ENCODE measurements around the gene C1RL. TPM values are rescaled to one million over a fixed set of nuclear protein-coding genes. Genes with fewer than 3 reads are reported as not detected.

C1RL gene
- total RNA-seq, 4 donors from 2014 or later: 66.2 to 114 (median 95.8) TPM

GRCh38 chr12:7068240-7068993, 40.6 kb downstream of the C1RL start:
- no peak for TF ChIP-seq CTCF (IDR thresholded peaks at IDR 0.05; ENCODE audit: low read depth)

DNA sequence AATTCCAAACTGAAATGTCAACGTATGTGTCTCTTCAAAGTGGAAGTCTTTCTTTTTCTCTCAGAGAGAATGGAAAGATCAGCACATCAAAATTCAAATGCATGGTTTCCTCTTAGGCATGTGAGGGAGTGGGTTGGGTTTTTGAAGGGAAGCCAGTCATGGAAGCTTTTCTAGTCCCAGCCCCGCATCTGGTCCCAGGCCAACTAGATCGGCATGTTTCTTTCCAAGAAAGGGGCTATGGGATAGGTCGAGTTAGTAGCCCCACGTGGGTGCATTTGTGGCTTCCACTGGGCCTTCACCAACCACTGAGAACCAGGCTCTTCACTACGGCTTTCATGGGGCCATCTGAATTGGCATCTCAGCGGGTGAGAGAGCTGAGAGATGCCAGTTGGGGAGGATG, 41.9 kb downstream of the C1RL start:
- no peak for TF ChIP-seq CTCF (IDR thresholded peaks at IDR 0.05; ENCODE audit: low read depth)

DNA sequence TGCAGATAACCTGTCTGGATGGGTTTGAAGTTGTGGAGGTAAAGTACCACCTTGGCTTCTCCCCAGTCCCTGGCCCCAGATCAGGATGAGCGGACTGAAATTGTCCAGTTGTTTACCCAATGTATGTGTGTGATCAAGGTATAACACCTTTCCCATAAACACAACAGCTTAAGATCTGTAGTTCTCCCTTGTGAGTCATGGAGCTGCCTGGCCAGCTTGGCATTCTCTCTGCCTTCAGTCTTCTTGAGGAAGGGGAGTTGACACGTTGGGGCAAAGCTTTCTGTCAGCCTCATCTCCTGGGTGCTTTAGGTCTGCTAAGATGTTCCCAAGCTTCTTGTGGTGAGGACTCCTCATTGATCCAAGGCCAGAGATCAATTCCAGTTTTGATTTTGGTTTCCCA, 42.4 kb downstream of the C1RL start:
- no peak for TF ChIP-seq CTCF (IDR thresholded peaks at IDR 0.05; ENCODE audit: low read depth)

- no peak for TF ChIP-seq CTCF (IDR thresholded peaks at IDR 0.05; ENCODE audit: low read depth)
Measured at GRCh38 chr12:7065073-7065623, 43.9 kb downstream of the C1RL start.

- TF ChIP-seq CTCF (IDR thresholded peaks at IDR 0.05; ENCODE audit: low read depth): no peak
Measured at GRCh38 chr12:7064516-7064915, 44.5 kb downstream of the C1RL start.

DNA sequence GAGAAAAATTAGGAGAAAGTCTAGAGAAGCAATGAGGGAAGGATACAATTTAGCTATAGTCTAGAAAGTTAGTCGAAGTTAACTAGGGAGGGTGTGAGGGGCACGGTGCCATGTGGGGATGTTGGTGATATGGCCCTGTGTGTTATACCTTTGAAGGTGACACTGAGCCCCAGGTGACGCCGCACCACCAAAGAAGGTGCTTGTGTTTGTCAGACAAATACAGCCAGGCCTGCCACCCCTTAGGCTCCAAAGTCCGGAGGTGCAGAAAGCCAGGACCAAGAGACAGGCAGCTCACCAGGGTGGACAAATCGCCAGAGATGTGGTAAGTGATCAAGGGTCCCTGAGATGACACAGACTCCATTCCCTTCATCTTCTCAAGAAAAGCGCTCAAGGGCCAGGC, 47.4 kb downstream of the C1RL start:
- TF ChIP-seq CTCF (IDR thresholded peaks at IDR 0.05; ENCODE audit: low read depth): no peak

GRCh38 chr12:7061138-7061537, 47.9 kb downstream of the C1RL start:
- no peak for TF ChIP-seq CTCF (IDR thresholded peaks at IDR 0.05; ENCODE audit: low read depth)
